Inflammatory macrophage treated with lipopolysaccharide for 1 hour (primary cell): ENCODE results near the gene DHPS.
"Not testable (repeated sequence)": the region's sequence is repeated elsewhere in the genome, so short reads cannot be mapped to it uniquely, and the experiment has no call there.

Experiments
- DNase-seq, 2 donors: peaks; one replicate each; pipeline ENCODE4 v3.0.0-alpha.2; 2020 to 2022

Gene DHPS

GRCh38 chr19:12681074-12681987 is at the start of gene DHPS:
Gene DHPS, minus strand, starts transcription at chr19:12681880. Its CDS starts 114 bp downstream, at chr19:12681766.
- DNase-seq = peak; percentile 93 to 95

DNA sequence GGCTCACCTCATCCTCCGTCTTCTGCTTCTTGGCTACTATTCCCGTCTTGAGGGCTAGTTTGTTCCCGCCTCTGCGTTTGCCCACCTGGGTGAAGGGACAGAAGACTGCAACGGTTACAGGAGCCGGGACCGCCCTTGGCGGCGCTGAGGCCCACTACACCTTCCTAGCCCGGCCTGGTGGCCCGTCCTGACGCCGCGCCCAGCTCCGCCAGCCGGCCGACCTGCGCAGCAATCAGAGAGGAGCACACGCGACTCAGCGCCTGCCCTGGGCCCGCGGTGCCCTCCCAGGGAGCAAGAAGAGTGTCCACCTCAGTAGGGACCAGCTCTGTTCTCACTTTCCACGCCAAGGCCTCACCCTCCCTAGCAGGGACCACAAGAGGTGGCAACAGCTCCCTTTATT is 49.7 kb upstream of the DHPS start:
- no peak for DNase-seq

DNA sequence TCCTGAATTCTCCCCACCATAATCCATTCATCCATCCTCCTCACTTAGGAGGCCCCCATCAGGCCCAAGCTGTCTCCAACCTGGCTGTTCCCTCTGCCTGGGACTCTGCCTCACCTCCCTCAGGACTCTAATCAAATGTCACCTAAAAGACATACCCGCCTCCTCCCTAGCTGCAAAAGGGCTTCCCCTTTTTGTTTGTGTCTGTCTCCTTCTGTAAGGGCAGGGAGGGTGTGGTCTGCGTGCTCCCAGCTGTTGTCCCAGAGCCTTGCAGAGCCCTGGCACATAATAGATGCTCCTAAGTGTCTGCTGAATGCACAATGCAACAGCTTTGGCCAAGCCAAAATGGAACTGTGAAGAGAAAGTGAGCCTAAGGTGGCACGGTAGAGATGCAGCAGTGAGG is 48.4 kb upstream of the DHPS start:
- DNase-seq = peak in 1 of 2 donors; percentile 13

- DNase-seq = no peak
These were observed 46.2 kb upstream of the DHPS start for GRCh38 chr19:12727745-12728433.

DNA sequence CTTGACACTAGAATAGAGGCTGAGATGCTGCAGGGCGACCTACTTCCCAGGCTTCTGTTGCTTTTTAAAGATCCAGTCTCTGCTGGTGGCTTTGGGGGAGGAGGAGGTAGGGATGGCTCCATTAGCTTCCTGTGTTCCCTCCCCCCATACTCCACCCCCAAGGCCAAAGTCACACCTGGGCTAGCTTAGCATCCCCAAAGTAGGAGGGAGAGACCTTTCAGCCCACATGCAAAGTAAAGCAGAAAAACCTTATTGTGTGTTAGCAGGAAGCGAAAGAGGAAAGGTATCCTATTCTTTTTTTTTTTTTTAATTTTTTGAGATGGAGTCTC is 45.3 kb upstream of the DHPS start:
- no peak for DNase-seq

GRCh38 chr19:12725612-12726011 is 43.9 kb upstream of the DHPS start:
- DNase-seq = not testable (repeated sequence)

GRCh38 chr19:12723641-12724426 is 42.2 kb upstream of the DHPS start, which contains the start of gene TNPO2:
Gene TNPO2, minus strand, starts transcription at chr19:12723932. Its CDS starts 2,955 bp downstream, at chr19:12720977.
- peak; percentile 33 to 49 for DNase-seq

DNA sequence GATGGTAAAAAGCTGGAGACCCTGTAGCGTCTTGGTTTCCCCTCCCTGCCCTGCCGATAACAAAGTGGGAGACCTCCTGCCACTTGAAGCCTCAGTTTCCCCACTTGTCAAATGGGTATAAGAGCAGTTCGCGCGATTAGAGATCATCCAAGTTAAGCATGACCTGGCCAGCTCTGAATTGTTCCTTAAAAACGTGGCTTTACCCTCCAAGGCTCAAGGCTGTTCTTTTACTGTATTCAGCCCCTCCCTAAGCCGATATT is 41.6 kb upstream of the DHPS start:
- no peak for DNase-seq

GRCh38 chr19:12722566-12723380 is 41.1 kb upstream of the DHPS start:
- DNase-seq = peak; percentile 98

- peak; percentile 42 to 43 for DNase-seq
These were observed 40.2 kb upstream of the DHPS start for GRCh38 chr19:12721656-12722565.

GRCh38 chr19:12720851-12721655 is 39.4 kb upstream of the DHPS start:
- DNase-seq = peak in 1 of 2 donors; percentile 10

- no peak for DNase-seq
These were observed 38.6 kb upstream of the DHPS start for GRCh38 chr19:12720296-12720695.

- no peak for DNase-seq
These were observed 34.2 kb upstream of the DHPS start for GRCh38 chr19:12715929-12716328.

GRCh38 chr19:12715102-12715501 is 33.4 kb upstream of the DHPS start:
- no peak for DNase-seq

DNA sequence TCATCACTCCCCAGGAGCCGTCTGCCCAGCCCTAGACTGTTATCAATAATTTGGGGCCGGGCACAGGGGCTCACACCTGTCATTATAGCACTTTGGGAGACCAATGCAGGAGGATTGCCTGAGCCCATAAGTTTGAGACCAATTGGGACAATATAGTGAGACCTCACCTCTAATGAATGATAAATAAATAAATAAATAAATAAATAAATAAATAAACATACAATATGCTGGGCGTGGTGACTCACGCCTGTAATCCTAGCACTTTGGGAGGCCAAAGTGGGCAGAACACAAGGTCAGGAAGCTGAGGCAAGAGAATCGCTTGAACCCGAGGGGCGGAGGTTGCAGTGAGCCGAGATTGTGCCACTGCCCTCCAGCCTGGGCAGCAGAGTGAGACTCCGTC is 31.6 kb upstream of the DHPS start:
- DNase-seq = not testable (repeated sequence)

DNA sequence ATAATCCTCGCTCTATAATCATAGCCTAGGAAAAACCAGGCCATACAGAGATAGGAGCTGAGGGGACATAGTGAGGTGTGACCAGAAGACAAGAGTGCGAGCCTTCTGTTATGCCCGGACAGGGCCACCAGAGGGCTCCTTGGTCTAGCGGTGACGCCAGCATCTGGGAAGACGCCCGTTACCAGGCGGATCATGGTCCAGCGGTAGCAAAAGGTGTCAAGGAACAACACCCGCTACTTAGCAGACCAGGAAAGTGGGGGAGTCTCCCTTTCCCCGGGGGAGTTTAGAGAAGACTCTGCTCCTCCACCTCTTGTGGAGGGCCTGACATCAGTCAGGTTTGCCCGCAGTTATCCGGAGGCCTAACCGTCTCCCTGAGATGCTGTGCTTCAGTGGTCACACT is 30.4 kb upstream of the DHPS start:
- not testable (repeated sequence) for DNase-seq

DNA sequence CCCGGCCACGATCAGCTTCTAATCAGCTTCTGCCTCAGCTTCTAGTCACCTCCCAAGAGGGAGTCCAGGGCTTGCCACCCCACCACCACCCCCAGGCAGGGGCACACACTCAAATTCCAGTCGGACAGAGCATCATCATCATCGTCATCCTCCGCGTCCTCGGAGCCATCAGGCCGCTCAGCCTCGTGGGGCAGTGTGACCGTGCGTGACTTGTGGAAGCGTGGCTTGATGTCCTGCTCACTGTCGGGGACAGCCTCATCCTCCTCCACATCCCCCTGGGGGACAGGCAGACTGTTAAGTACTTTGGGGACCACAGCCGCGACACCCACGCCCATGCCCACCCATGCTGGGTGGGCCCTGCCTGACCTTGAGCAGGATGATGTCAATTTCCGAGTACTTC is 29.5 kb upstream of the DHPS start:
- no peak for DNase-seq

DNA sequence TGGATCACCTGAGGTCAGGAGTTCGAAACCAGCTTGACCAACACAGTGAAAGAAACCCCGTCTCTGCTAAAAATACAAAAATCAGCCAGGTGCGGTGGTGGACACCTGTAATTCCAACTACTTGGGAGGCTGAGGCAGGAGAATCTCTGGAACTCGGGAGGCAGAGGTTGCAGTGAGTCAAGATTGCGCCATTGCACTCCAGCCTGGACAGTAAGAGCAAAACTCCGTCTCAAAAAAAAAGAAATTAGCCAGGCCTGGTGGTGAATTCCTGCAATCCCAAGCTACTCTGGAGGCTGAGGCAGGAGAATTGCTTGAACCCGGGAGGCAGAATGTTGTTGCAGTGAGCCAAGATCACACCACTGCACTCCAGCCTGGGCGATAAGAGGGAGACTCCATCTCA is 27.0 kb upstream of the DHPS start:
- DNase-seq = no peak

GRCh38 chr19:12706332-12706718 is 24.6 kb upstream of the DHPS start:
- DNase-seq = no peak

DNA sequence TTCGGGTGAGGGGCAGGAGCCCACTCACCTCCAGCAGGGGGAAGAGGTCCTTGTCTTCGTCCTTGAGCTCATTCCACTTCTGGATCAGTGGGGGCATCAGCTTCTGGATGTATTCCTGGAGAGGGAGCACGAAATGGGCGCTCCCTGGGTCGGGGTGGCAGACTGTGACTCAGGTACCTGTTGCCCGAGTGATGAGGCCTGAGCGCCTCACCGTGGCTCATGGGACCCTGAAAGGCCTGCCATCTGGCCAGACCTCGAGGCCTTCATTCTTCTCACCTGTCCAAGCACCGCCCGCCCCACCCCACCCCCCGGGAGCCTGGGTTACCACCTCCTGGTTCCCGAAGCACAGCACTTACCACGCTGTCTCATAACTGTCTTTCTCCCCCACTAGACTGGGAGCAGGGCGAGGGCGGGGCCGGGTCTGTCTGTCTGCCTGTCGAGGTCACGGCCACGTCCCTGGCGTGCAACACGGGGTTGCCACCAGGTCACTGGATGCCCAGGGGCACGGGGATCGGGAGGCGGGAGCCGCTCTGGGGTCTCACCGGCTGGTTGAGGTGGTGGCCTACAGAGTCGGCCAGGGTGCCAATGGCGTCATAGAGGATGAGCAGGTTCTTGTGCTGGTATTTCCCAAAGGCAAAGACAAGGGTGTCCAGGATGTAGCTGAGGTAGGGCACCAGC is 24.1 kb upstream of the DHPS start:
- no peak for DNase-seq
